Panc1 (cell line): ENCODE results near the gene CNGA2. TPM values are rescaled to one million over a fixed set of nuclear protein-coding genes. Genes with fewer than 3 reads are reported as not detected.

ENCODE experiments used
- ATAC-seq: fragments of 200-7000 bp; cut with Tn5 transposase; 2 replicates; pipeline ENCODE4 v1.9.1; 2020; ENCODE audit warnings: mild to moderate bottlenecking, moderate library complexity
- BruUV-seq: library from RNA; stranded (reverse); fragments of 400-500 nt; replicated peaks from 2 replicates; lab custom pipeline; 2021; lab: Mats Ljungman, UMichigan
- CTCF ChIA-PET: fragments of 300-600 bp; sonication (Branson Sonifier 250); formaldehyde crosslinking; loops from one replicate; lab custom pipeline; 2022; ENCODE audit warnings: antibody characterized with exemption; lab: Charles Lee
- POLR2A ChIA-PET: fragments of 300-600 bp; sonication (Branson Sonifier 250); formaldehyde crosslinking; loops from one replicate; lab custom pipeline; 2022; ENCODE audit warnings: antibody characterized with exemption; lab: Charles Lee
- DNase-seq: peaks from one replicate; pipeline ENCODE4 v3.0.0-alpha.2; 2010; ENCODE audit warnings: low read depth, low spot score
- H3K27ac ChIP-seq: 2 replicates; pipeline ENCODE4 v1.5.1; 2011; ENCODE audit warnings: mild to moderate bottlenecking, low read length, inconsistent platforms
- H3K27me3 ChIP-seq: fragments of 200-500 bp; sonication (Bioruptor generic); 2 replicates; pipeline ENCODE4 v1.6.0; 2014; ENCODE audit warnings: low read length, inconsistent platforms; ENCODE audit not compliant: control insufficient read depth, insufficient read depth
- H3K36me3 ChIP-seq: fragments of 200-500 bp; sonication (Bioruptor generic); 2 replicates; pipeline ENCODE4 v1.5.1; 2014; ENCODE audit warnings: inconsistent platforms, mild to moderate bottlenecking, low read length, moderate library complexity; ENCODE audit not compliant: control insufficient read depth, insufficient read depth
- H3K4me1 ChIP-seq: 2 replicates; pipeline ENCODE4 v1.5.1; 2011; ENCODE audit warnings: inconsistent platforms, mild to moderate bottlenecking, low read length, moderate library complexity; ENCODE audit not compliant: control insufficient read depth, insufficient read depth
- H3K4me3 ChIP-seq, 2 experiments: 2 replicates each; pipeline ENCODE4 v1.5.1; 2011 to 2012; ENCODE audit warnings: low read depth in 2 of 2, low read length in 2 of 2, mild to moderate bottlenecking in 2 of 2, inconsistent platforms in 1 of 2, moderate library complexity in 1 of 2
- H3K9me3 ChIP-seq: fragments of 200-500 bp; sonication (Bioruptor generic); 2 replicates; pipeline ENCODE4 v1.5.1; 2014; ENCODE audit warnings: low read depth, mild to moderate bottlenecking, inconsistent platforms, low read length, moderate library complexity; ENCODE audit not compliant: control insufficient read depth, insufficient read depth
- POLR2AphosphoS5 ChIP-seq: IDR thresholded peaks from 2 replicates; pipeline ENCODE4 v1.6.1; 2012; ENCODE audit warnings: mild to moderate bottlenecking, low read depth, low read length, moderate library complexity
- SIN3A ChIP-seq: IDR thresholded peaks from 2 replicates; pipeline ENCODE4 v1.6.1; 2012; ENCODE audit warnings: low read depth, mild to moderate bottlenecking, low read length, moderate library complexity, borderline replicate concordance; ENCODE audit not compliant: insufficient read depth
- TCF7L2 ChIP-seq: IDR thresholded peaks from 2 replicates; pipeline ENCODE4 v1.6.1; 2011; ENCODE audit warnings: mild to moderate bottlenecking, low read depth, low read length, inconsistent platforms
- in situ Hi-C: cut with HindIII; loops from 2 replicates; pipeline ENCODE4 v1.10.0; 2016; ENCODE audit warnings: low sequenced_read_pairs, low pct_unique_long_range_greater_than_20kb
- intact Hi-C: fragments of 100-400 bp; cut with micrococcal nuclease; formaldehyde crosslinking; loops from one replicate; pipeline ENCODE4 v1.10.0; 2022; ENCODE audit not compliant: unreplicated experiment
- total RNA-seq: library from RNA; stranded (reverse); gene quantifications from one replicate; pipeline ENCODE4 v1.2.1, GENCODE V29; 2021; ENCODE audit not compliant: unreplicated experiment
- TF ChIP-seq, protein P1 (sequence below): fragments of 450-650 bp; IDR thresholded peaks from 2 replicates; pipeline ENCODE4 v1.5.1; 2017; ENCODE audit warnings: mild to moderate bottlenecking
- TF ChIP-seq, protein P2 (sequence below), 2 experiments: IDR thresholded peaks; 2 replicates each; pipeline ENCODE4 v1.6.1; 2011 to 2012; ENCODE audit warnings: low read depth in 2 of 2, control low read depth in 1 of 2, low read length in 1 of 2, mild to moderate bottlenecking in 1 of 2, moderate library complexity in 1 of 2; ENCODE audit not compliant: insufficient read depth in 1 of 2

Gene CNGA2
- total RNA-seq, 1 experiment from 2014 or later: not detected

DNA sequence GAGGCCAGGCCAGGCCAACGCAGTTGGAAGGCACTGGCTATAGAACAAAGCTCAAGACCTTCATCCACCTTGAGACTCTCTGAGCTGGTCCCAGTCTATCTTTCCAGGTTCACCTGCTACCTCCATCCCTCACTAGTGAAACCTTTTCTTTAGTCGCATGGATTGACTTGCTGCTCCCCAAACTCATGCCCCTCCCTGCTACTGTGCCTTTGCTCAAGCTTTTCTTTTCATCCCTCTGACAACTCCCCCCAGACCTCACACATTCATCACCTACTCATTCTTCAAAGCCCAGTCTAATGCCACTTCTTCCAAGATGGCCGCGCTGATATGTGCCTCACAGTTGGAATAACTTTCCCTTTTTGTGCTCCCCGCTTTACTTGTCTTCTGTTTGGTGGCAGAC lies 58.0 kb downstream of the CNGA2 start:
- intact Hi-C loops: no loop called here
- BruUV-seq: no TSS peak
- ATAC-seq: no peak
- TF ChIP-seq TCF7L2: no peak
- DNase-seq: no peak
- Histone ChIP-seq H3K9me3 (no peaks in the 10 kb centered on the region), H3K4me1 (no peaks in the 10 kb centered on the region; the same call in 1 of the 2 replicates), H3K36me3 (no peaks in the 10 kb centered on the region), H3K27me3 (no peaks in the 10 kb centered on the region), H3K4me3 (no peak overlapping the region), H3K27ac (no peak overlapping the region)
- ChIA-PET POLR2A (no interaction called here), CTCF (no interaction called here)
- in situ Hi-C loops: no loop called here

DNA sequence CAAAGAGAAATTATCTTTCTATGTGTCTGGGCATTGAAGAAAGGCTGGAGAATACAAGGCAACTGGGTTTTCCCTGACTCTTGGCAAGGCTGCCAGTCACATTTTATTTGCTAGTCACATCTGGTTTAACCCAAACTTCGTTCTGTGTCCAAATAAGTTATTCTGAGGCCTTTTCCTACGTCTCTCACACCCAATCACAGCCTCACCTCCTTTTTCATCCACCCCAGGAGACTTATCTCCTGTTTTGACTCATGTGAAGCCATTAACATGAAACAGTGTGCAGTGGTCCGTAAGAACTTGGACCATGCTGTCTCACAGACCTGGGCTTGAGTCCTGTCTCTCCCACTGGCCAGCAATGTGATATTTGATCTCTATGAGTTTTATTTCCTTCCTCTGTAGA lies 59.3 kb downstream of the CNGA2 start:
- CTCF ChIA-PET: no interaction called here
- no TSS peak for BruUV-seq
- Histone ChIP-seq H3K4me3 (no peak overlapping the region), H3K27me3 (no peaks in the 10 kb centered on the region), H3K27ac (no peak overlapping the region), H3K4me1 (no peaks in the 10 kb centered on the region; the same call in 1 of the 2 replicates), H3K36me3 (no peaks in the 10 kb centered on the region), H3K9me3 (no peaks in the 10 kb centered on the region)
- in situ Hi-C loops (no loop called here), intact Hi-C loops (no loop called here)
- POLR2A ChIA-PET: interaction anchor here (0.5 kb wide), 1 partner anchor 29 kb away, joined by 3 read pairs; no protein-coding TSS in a partner anchor
- DNase-seq: no peak
- ATAC-seq: no peak
- TF ChIP-seq, protein P1, sequence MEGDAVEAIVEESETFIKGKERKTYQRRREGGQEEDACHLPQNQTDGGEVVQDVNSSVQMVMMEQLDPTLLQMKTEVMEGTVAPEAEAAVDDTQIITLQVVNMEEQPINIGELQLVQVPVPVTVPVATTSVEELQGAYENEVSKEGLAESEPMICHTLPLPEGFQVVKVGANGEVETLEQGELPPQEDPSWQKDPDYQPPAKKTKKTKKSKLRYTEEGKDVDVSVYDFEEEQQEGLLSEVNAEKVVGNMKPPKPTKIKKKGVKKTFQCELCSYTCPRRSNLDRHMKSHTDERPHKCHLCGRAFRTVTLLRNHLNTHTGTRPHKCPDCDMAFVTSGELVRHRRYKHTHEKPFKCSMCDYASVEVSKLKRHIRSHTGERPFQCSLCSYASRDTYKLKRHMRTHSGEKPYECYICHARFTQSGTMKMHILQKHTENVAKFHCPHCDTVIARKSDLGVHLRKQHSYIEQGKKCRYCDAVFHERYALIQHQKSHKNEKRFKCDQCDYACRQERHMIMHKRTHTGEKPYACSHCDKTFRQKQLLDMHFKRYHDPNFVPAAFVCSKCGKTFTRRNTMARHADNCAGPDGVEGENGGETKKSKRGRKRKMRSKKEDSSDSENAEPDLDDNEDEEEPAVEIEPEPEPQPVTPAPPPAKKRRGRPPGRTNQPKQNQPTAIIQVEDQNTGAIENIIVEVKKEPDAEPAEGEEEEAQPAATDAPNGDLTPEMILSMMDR: no peak
- no peak for TF ChIP-seq POLR2AphosphoS5
- no peak for TF ChIP-seq TCF7L2
- TF ChIP-seq, protein P2, sequence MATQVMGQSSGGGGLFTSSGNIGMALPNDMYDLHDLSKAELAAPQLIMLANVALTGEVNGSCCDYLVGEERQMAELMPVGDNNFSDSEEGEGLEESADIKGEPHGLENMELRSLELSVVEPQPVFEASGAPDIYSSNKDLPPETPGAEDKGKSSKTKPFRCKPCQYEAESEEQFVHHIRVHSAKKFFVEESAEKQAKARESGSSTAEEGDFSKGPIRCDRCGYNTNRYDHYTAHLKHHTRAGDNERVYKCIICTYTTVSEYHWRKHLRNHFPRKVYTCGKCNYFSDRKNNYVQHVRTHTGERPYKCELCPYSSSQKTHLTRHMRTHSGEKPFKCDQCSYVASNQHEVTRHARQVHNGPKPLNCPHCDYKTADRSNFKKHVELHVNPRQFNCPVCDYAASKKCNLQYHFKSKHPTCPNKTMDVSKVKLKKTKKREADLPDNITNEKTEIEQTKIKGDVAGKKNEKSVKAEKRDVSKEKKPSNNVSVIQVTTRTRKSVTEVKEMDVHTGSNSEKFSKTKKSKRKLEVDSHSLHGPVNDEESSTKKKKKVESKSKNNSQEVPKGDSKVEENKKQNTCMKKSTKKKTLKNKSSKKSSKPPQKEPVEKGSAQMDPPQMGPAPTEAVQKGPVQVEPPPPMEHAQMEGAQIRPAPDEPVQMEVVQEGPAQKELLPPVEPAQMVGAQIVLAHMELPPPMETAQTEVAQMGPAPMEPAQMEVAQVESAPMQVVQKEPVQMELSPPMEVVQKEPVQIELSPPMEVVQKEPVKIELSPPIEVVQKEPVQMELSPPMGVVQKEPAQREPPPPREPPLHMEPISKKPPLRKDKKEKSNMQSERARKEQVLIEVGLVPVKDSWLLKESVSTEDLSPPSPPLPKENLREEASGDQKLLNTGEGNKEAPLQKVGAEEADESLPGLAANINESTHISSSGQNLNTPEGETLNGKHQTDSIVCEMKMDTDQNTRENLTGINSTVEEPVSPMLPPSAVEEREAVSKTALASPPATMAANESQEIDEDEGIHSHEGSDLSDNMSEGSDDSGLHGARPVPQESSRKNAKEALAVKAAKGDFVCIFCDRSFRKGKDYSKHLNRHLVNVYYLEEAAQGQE (IDR thresholded peaks at IDR 0.05; ENCODE audit: insufficient read depth in 1 of 2, low read depth in 2 of 2, low read length in 1 of 2): no peak
- no peak for TF ChIP-seq SIN3A

Other genes starting within 250 kb of the CNGA2 start
- not detected for gene PASD1, start 171.1 kb upstream of the CNGA2 start, total RNA-seq
- gene PRRG3, start 39.3 kb upstream of the CNGA2 start, total RNA-seq: not detected
- not detected for gene FATE1, start 18.7 kb upstream of the CNGA2 start, total RNA-seq
- gene MAGEA4, start 178.1 kb downstream of the CNGA2 start, total RNA-seq: not detected
- 0.18 TPM for gene GABRE, start 239.9 kb downstream of the CNGA2 start, total RNA-seq